Measurements from ENCODE around the gene KLHL13.
"Not testable (repeated sequence)": the region's sequence is repeated elsewhere in the genome, so short reads cannot be mapped to it uniquely, and the experiment has no call there.

KLHL13 gene

DNA sequence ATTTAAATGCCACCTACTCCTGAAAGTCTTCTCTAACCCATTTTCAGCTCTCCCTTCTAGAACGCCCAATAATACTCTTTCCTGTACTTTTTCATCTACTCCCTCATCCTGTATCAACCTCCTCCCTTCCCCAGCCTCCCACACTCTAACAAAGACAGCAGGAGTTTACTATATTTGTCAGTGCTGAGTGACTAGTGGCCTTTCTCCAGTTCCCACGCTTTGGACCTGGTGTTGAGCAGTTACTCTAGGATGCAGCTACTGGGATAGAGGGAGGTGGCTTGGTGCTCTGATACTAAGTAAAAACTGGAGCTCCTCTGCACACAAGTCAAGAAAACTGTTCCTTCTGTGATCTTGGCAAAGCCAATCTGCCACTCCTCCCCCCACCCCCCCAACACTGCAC is 36.1 kb upstream of the KLHL13 start:
- intact Hi-C loops (cut with DNase I; ENCODE audit: low total_unique reads), result no loop called here
- TF ChIP-seq, protein P1, sequence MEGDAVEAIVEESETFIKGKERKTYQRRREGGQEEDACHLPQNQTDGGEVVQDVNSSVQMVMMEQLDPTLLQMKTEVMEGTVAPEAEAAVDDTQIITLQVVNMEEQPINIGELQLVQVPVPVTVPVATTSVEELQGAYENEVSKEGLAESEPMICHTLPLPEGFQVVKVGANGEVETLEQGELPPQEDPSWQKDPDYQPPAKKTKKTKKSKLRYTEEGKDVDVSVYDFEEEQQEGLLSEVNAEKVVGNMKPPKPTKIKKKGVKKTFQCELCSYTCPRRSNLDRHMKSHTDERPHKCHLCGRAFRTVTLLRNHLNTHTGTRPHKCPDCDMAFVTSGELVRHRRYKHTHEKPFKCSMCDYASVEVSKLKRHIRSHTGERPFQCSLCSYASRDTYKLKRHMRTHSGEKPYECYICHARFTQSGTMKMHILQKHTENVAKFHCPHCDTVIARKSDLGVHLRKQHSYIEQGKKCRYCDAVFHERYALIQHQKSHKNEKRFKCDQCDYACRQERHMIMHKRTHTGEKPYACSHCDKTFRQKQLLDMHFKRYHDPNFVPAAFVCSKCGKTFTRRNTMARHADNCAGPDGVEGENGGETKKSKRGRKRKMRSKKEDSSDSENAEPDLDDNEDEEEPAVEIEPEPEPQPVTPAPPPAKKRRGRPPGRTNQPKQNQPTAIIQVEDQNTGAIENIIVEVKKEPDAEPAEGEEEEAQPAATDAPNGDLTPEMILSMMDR (IDR thresholded peaks at IDR 0.05), result no peak
- no peak overlapping the region for H3K27ac ChIP-seq
- H3K9me3 ChIP-seq, result no peaks in the 10 kb centered on the region
- H3K27me3 ChIP-seq, result no peaks in the 10 kb centered on the region
- H3K36me3 ChIP-seq, result no peaks in the 10 kb centered on the region
- no peak overlapping the region for H3K4me3 ChIP-seq
- DNase-seq, result no peak
- H3K4me1 ChIP-seq, result peaks cover 0 to 10% (median 0%) of the 10 kb centered on the region in 4 donors

DNA sequence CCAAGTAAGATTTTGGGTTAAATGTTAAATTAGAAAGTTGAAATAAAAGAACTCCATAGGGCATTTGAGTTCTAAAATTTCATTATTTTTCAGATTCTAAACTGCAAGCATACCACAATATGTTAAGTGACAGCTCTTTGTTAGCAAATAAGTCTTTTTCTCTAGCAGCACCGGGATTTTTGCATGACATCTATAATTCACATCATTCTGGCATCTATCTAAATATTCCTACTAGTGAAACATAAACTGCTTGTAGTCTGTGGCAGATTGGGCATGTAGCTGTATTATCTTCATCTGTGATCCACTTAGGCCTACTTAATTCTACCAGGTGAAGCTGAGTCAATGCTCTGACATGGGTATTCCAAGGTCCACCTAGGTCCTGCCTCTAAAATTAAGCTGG is 32.1 kb upstream of the KLHL13 start:
- Histone ChIP-seq H3K9me3 (no peaks in the 10 kb centered on the region), H3K4me1 (peaks cover 0 to 10% (median 0%) of the 10 kb centered on the region in 4 donors), H3K36me3 (no peaks in the 10 kb centered on the region), H3K4me3 (no peak overlapping the region), H3K27ac (no peak overlapping the region), H3K27me3 (no peaks in the 10 kb centered on the region)
- intact Hi-C loops (cut with DNase I; ENCODE audit: low total_unique reads), result no loop called here
- TF ChIP-seq, protein P1 (IDR thresholded peaks at IDR 0.05), result no peak
- no peak for DNase-seq

DNA sequence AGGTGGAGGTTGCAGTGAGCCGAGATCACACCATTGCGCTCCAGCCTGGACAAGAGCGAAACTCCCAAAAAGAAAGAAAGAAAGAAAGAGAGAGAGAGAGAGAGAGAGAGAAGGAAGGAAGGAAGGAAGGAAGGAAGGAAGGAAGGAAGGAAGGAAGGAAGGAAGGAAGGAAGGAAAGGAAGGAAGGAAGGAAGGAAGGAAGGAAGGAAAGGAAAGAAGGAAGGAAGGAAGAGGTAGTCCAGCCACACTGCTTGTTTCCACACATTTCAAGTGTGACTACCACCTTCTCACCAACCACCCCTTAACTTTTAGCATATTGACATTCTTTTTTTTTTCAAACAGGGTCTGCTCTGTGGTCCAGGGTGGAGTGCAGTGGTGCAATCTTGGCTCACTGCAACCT is 31.2 kb upstream of the KLHL13 start:
- H3K27me3 ChIP-seq; DNase-seq; H3K4me1 ChIP-seq; H3K36me3 ChIP-seq; H3K9me3 ChIP-seq; H3K27ac ChIP-seq; intact Hi-C loops (cut with DNase I; ENCODE audit: low total_unique reads); H3K4me3 ChIP-seq: not testable (repeated sequence)

DNA sequence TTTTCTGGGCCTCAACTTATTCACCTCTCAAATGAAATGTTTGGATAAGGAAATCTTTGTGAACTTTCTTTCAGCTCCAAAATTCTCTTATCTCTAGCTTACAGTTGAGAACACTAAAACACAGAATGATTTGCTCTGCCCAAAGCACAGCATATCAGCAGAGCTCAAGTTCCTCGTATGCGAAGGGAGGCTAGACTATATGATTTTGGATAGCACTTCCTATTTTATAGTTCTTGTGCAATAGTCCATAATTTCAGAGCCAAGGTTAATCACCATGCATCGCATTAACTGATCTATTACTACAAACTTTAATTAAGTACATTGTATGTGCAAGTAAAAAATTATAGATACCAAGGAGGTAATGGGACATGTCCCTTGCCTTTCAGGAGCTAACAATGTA is 27.0 kb upstream of the KLHL13 start:
- H3K4me1 ChIP-seq, result no peaks in the 10 kb centered on the region
- intact Hi-C loops (cut with DNase I; ENCODE audit: low total_unique reads), result no loop called here
- TF ChIP-seq, protein P1 (IDR thresholded peaks at IDR 0.05), result no peak

DNA sequence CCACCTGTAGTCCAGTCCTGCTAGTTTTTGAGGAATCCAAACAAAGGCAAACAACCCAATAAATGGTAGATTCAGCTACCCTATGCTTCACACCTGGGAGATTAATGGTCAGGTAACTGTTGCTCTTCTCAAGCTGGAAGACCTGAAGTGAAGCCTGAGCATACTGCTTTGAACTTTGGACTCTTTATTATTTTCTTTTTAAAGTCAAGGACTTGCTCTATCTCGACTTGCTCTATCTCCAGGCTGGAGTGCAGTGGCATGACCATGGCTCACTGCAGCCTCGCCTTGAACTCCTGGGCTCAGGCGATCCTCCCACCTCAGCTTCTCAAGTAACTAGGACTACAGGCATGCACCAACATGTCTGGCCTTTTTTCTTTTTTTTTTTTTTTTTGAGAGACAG is 14.7 kb upstream of the KLHL13 start:
- intact Hi-C loops (cut with DNase I; ENCODE audit: low total_unique reads), result no loop called here
- Histone ChIP-seq H3K27me3 (no peaks in the 10 kb centered on the region), H3K4me1 (no peaks in the 10 kb centered on the region), H3K9me3 (no peaks in the 10 kb centered on the region), H3K4me3 (no peak overlapping the region), H3K27ac (no peak overlapping the region), H3K36me3 (no peaks in the 10 kb centered on the region)
- TF ChIP-seq, protein P1 (IDR thresholded peaks at IDR 0.05), result no peak
- DNase-seq, result no peak

More for the DNA sequence above, 27.0 kb upstream of the KLHL13 start:
- no peaks in the 10 kb centered on the region for H3K9me3 ChIP-seq
- H3K4me3 ChIP-seq, result no peak overlapping the region
- no peaks in the 10 kb centered on the region for H3K27me3 ChIP-seq
- no peak for DNase-seq
- H3K27ac ChIP-seq, result no peak overlapping the region
- no peaks in the 10 kb centered on the region for H3K36me3 ChIP-seq

DNA sequence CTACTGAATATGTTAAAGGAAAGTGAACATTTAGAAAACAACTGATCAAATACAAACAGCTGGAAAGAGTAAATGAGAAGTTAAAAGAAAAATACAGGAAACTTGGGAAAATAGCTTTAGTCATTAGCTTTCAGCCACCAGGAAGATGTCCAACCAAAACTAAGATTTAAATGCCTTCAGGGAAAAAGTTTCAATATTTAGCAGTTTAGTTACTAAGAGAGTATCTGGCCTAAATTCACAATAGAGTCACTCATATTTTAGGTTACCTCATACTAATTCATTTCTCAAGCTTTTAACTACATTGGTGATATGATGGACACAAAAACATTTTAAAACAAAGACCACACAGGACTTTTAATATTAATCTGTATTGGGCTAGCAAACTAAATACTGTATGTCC is 13.1 kb upstream of the KLHL13 start:
- intact Hi-C loops (cut with DNase I; ENCODE audit: low total_unique reads), result no loop called here
- Histone ChIP-seq H3K27me3 (no peaks in the 10 kb centered on the region), H3K4me3 (no peak overlapping the region), H3K4me1 (no peaks in the 10 kb centered on the region), H3K36me3 (no peaks in the 10 kb centered on the region), H3K9me3 (no peaks in the 10 kb centered on the region), H3K27ac (no peak overlapping the region)
- DNase-seq, result no peak
- TF ChIP-seq, protein P1 (IDR thresholded peaks at IDR 0.05), result no peak

All from tibial artery (tissue), 4 donors.